Stimulated activated CD8-positive, alpha-beta memory T cell treated with anti-CD3 and anti-CD28 coated beads, Interleukin-4, amount 100 ng/mL, for 48 hours (primary cell): Measurements from ENCODE around the gene HES2.
"Not testable (repeated sequence)": the region's sequence is repeated elsewhere in the genome, so short reads cannot be mapped to it uniquely, and the experiment has no call there.

Experiments used
- DNase-seq: peaks from one replicate; pipeline ENCODE4 v3.0.0-alpha.2; 2020

The HES2 gene

DNA sequence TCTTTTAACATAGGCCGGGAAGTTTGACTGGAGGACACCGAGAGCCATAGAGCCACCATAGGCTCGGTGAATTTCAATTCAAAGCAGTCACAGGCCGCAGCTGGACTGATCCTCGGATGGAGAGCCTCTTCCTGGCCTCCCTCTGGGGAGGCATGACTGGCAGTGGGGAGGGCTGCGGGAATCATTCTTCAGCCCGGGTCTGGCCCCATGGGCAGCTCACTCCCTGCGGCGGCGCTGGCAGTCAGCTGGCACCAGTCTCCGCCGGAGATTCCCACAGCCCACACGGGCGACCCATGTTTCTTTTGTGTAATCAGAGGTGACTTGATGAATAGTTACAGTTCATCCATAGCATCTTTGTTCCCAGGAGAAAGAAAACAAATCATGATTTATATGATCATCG lies 15.4 kb upstream of the HES2 start:
- no peak for DNase-seq

DNA sequence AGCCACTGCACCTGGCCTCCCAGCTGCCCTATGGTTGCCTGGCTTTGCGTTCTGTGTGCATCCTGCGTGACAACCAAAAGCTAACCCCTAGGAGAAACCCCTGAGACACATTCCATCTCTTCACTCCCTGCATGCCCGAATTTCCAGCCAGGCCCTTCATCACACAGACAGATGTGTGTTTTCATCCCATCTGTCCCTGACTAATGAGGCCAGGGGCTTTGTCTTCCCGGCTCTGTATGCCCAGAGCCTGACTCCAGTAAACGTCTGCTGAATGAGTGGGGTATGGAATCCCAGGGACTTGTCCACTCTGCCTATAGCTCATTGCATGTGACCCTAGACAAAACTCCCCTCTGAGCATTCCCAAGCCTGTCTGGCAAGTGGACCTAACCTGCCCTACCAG lies 14.5 kb upstream of the HES2 start:
- DNase-seq, result no peak

DNA sequence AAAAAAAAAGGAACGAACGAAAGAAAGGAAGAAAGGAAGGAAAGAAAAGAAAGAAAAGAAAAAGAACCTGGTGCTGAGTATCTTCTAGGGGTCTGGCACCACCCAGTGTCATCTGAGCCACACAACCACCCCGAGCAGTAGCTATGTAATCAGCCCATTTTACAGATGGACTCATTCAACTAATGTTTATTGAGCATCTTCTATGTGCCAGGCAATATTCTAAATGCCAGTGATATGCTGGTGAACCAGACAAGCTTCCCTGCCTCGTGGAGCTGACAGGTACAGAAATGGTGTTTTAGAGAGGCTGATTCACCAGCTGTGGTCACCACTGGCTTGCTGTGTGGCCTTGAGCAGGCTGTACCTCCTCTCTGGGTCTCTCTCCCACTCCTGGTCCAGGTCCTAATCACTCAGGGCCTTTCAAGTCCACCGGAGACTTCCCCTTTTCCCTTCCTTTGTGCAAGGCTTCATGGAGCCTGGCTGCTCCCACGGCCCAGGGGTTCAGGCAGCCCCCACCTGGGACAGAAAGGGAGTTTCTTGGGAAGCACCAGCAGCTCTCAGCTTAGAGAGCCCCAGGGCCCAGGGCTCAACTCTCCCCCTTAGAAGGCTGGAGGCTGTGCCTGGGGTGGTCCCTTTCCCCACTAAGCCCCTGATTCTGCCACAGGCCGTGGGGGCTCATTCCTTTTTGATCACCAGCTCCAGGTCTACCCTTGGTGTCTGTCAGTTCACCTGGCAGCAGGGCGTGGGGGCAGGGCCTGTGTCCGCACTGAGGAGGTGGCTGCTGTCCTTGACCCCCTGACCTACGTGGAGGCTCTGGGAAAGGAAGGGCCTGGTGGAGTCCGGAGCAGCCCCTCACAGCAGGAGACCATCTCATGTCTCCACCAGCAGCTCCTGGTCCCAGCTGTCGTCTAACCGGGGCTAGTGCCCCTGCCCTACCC lies 12.2 kb upstream of the HES2 start:
- DNase-seq, result not testable (repeated sequence)

DNA sequence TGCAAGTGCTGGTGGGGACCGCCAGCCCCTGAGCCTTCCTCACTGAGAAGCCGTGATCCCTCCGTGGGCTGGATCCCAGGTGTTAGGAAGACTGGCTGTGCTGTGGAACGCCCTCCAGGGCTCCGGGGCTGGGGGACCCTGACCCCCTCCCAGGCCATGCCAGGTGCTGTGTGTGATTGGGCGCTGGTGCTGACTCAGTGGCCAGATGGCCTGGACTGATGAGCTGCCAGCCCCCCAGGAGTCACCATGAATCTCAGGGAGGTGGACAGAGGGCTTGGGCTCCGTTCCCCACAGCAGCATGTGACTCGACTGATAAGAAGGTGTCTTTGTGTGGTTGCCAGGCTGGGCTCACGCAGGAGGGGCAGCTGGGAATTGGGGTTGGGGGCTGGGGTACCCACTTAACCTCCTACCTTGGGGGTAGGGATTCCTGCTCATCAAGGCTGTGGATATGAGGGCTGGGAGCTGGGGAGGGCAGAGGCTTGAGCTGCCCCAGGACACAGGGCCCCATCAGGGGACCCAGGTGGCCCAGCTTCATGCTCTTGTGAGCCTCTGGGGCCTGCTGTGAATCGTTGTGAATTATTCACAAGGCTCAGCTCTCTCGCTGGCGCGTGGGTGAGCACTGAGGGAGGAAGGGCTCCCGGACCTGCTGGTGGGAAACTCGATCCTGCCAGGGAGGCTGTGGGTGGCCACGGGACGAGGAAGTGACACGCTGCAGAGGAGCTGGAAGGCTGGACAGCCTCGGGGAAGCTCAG lies 10.1 kb upstream of the HES2 start:
- not testable (repeated sequence) for DNase-seq

DNA sequence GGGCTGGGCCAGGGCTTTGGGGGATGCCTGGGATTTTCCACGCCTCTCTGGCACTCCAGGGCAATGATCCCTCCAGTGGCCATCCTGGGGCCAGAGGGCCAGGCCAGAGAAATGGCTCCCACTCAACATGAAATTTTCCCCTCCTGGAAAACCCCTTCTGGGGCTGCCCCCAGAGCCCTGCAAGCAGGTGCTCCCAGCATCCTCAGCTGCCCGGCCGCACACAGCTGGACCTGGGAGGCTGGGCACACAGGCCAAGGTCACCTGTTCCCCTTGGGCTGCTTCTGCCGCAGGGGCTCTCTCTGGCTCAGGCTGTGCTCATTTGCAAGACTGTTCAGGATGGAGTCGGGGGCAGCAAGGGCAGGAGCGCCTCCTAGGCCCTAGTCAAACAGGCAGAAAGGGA lies 8.7 kb upstream of the HES2 start:
- not testable (repeated sequence) for DNase-seq

DNA sequence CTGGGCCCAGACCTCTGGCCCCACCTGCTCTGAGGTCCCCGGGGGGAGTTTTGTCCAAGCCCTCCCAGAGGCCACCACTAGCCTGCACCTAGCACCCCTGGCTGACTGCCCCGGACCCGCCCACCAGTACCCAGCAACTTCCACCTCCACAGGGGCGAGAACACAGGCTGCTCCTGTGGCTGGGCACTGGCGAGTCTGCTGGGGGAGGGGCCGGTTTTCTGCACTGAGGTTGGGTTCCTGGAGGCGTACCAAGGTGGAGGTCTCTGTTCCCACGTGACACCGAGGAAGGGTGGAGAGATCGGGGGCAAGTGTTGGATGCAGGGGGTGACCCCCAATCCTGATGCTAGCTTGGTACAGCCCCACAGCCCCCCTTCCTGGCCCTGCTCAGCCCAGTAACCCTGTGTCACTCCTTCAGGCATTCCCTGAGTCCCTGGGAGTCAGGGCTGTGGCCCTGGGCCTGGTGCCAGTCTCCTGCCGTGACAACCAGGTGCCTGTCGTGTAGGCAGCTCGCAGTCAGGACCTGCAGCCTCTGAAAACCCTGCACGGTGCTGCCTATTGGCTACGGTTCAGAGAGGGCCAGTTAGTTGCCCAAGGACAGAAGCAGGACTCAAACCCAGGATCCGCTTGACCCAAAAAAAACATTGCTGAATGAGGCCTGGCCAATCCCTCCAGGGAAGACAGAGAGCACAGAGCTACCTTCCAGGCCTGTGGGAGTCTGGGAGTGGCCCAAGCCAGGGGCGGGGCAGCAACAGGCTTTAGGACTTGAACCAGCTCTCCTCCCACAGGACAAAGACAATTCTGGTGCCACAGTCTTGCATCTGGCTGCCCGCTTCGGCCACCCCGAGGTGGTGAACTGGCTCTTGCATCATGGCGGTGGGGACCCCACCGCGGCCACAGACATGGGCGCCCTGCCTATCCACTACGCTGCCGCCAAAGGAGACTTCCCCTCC lies 8.0 kb upstream of the HES2 start:
- DNase-seq, result no peak

DNA sequence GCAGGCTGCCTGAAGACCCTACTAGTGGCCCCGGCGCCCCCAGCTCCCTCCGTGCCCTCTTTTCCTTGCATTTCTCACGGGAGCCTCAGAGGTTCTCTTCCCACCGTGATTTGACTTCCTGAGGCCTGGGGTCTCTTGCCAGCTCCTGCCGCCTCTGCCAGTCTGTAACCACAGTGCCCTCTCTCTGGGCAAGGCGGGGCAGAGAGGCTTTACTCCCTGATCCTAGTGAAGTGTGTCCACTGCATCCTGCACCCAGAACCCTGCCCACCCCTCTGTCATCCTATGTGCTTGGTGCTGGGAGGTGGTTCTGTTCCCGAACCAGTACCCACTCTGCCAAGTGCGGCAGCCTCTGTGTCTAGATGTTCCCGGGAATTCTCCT lies 7.2 kb upstream of the HES2 start:
- no peak for DNase-seq

DNA sequence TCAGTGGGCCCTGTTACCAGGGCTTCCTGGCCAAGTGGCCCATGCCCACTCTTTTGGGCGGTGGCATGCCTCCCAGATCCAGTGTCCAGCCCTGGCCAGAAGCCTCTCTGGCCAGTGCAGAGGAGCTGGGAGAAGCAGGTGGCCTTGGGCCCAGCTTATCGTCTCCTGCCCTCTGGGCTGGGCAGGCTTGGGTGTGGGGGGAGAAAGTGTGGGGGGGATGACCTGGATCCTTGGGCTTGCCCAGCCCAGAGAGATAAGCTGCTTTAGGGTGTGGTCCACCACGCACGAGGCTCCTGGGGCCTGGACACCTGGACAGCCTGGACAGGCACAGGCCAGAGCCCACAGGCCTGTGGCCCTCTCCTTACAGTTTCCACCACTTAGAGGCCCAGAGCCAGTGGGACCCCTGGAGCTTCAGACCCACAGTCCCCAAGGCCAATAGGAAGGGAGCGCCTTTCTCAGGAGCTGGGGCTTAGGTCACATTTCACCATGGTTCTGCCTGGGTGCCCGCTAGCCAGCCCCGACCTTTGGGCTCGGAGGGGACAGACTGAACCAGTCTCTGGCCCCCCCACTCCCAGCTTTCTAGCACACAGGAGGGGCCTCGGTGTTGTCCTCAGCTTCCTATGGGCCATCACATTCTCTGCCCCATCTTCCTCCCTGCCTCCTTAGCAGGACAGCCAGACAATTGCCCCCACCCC lies 6.7 kb upstream of the HES2 start:
- no peak for DNase-seq

DNA sequence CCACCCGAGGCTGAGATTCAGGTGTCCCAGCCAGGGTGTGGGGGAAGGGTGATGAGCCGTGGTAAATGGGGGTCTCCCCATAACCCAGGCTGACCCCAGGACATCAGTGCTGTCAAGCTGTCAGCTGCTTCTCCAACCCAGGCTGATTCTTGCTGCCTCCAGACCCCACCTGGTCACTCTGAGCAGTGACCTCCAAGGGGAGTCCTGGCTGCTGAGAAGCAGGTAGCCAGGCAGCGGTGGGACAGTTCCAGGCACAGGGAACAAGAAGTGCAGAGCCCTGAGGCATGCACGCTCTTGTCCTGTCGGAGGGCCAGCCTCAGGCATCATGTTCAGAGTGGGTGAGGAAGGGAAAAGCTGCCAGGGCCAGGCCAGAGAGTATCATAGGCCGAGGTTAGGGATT lies 5.9 kb upstream of the HES2 start:
- DNase-seq, result no peak

DNA sequence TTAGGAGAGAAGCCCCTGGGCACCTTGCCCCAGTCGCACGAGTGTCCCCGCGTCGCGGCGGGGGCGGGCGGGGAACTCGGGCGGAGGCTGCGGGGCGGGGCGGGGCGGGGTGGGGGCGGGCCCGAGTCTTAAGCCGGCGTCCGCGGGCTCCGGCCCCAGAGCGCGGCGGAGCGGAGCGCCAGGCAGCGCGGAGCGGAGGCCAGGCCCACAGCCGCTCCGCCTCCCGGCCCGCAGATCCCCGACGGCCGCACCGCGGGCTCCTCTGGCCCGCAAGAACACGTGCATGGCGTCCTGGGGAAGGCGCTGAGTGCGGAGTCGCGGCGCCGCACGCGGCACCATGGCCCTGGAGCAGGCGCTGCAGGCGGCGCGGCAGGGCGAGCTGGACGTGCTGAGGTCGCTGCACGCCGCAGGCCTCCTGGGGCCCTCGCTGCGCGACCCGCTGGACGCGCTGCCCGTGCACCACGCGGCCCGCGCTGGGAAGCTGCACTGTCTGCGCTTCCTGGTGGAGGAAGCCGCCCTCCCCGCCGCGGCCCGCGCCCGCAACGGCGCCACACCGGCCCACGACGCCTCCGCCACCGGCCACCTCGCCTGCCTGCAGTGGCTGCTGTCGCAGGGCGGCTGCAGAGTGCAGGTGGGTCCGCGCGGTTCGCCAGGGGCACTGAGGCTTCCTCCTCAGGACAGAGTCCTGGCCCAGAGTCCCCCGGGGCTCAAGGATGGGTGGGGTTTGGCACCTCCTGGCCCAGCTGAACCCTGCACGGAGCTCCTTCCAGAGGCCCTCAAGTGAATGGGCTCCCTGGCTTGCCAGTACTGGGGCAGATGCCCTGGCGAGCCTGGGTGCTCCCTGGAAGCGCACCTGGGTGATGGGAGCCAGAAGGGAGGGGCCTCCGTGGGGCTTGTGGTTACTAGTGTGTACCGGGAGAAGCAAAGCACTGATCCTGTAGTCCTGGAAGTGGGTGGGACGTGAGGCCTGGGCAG lies 5.2 kb upstream of the HES2 start, which contains the start of gene ESPN:
TSS of gene ESPN (plus strand) at position 158 of the 975 bp plus-strand sequence. CDS start at position 338, 180 bp downstream.
- DNase-seq, result no peak

DNA sequence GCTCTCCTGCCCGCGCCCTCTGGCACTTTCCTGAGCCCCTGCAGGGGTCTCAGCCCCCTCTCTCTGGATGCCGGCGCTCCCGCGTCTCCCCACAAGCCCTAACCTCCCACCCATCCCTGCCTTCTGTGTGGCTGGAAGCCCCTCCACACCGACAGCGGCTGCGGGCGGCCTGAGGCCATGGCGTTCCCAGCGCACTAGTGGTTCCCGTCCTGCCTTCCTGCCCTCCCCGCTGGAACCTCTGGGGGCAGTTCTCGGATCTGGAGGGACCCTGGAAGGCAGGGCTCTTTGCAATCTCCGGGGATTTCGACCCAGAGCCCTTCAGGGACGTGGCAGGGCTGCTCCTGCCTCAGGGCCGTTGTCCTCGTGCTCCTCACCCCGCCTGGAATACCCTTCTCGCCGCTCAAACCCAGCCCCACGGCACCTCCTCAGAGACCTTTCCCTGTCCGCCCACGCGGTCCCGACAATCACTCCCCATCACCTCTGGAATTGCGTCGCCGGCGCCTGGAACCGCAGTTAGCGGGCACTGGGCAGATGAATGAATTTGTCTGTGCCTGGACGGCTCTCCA lies 4.4 kb upstream of the HES2 start:
- no peak for DNase-seq

DNA sequence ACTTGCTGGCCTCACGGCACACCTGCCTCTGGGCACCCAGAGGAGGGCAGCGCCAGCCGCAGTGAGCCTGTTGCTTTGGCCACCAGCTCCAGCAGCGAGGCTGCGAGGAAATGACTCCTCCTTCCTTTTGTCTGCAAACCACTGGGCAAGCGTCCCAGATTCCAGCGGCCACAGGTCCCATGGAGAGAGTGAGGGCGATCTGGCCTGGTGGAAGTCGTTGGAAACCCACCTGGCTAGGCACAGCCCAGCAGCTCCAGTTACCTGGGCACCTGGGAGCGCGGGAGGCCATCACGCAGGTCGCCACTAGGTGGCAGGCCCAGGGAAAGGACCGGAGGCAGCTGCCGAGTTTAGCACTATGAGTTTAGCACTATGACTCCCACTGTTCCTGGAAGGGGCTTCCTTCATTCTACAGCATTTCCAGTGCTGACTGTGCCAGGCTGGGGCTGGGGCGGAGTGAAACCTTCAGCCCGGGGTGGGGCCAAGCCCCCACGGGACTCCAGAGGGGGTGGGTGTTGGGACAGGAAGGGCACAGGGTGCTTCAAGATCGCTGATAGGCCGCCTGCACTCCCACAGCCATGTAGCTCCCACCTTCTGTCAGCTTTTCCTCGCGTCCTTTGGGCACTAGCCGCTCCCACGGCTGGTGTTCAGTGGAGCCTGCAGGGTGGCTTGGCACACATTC lies 3.7 kb upstream of the HES2 start:
- DNase-seq, result peak; percentile 83

DNA sequence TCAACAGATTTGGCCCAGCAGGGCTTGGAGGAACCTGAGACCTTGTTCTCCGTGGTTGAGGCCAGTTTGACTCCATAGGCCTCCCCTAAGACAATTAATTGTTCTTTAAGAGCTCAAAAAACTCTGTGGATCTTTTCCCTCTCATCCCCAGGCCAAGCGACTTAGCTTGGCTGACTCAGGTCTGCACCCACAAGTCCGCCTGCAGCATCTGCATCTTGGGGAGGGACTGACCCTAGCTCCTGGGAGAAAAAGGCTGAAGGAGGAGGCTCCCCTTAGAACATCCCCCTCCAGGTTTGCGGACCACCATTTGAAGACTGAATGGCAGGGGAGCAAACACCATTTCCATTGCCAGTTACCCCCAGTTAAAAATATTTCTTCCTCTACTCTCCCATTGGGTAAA lies 1.5 kb upstream of the HES2 start:
- no peak for DNase-seq

DNA sequence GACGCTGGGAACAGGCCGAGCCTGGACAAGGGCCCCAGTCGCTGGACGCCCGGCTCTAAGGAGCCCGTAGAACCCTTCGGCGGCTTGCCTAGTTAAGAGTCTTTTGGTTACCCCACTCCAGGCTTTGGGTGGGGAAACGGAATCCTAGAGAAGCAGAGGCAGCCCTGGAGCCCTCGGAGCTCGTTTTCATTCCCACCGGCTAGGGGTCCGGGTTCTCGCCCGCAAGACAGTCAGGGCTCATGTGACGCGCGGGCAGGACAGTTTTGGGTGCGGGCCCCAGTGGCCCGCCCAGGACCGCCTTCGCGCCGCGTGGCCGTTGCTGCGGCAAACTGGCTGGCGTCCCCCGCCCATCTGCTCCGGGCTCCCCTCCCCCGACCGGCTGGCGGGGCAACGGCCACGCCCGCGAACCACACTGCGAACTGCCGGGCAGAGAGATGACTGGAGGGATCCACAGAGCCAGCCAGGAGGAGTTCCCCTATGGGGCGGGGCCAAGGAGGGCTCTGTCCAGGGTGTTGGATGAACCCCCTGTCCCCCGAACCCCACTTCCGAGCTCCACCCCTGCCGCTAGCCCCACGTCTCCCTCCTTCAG lies 829 bp upstream of the HES2 start:
- peak; percentile 35 for DNase-seq

DNA sequence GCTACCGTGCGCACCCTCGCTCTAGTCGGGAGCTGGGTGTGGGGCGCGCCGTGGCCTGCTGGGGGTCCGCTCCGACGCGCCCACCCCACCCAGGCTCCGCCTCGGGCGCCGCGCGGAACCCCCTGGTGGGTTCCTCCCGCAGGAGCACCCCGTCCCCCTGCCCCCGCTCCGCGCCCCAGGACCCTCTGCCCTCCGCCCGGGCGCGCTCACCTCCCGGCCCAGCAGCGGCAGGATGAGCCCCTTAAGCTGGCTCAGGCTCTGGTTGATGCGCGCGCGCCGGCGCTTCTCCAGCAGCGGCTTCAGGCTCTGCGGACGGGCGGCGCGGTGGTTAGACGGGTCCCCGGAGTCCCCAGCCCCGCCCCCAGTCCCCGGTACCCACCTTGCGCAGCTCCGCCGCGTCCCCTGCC lies 319 bp downstream of the HES2 start:
- no peak for DNase-seq

DNA sequence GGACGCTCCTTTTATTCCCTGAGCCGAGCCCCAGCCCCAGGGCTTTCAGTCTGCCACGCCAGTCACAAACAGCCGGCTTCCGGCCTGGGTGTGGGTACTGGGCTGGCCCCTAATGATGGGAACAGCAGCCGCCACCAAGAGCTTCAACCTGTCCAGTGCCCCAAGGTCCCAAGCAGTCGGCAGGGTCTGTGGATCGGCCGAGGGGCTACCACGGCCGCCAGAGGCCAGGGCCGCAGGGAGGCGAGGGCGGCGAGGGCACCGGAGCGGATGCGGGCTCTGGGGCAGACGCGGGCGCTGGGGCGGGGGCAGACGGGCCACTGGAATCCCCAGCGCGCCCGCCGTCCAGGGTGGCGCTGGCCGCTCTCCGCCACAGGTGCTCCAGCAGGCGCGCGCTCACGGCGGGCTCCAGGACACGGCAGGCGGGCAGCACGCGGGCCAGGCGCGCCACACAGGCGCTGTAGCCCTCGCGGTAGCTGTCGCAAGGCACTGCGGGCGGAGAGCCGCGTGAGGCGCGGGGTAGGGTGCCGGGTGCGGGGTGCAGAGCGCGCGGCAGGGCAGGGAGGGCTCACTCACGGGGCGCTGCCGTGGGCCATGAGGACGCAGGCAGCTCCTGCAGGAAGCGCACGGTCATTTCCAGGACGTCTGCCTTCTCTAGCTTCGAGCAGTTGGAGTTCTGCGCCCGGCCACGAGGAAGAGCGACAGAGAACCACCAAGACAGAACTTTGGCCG lies 887 bp downstream of the HES2 start:
- DNase-seq, result no peak

DNA sequence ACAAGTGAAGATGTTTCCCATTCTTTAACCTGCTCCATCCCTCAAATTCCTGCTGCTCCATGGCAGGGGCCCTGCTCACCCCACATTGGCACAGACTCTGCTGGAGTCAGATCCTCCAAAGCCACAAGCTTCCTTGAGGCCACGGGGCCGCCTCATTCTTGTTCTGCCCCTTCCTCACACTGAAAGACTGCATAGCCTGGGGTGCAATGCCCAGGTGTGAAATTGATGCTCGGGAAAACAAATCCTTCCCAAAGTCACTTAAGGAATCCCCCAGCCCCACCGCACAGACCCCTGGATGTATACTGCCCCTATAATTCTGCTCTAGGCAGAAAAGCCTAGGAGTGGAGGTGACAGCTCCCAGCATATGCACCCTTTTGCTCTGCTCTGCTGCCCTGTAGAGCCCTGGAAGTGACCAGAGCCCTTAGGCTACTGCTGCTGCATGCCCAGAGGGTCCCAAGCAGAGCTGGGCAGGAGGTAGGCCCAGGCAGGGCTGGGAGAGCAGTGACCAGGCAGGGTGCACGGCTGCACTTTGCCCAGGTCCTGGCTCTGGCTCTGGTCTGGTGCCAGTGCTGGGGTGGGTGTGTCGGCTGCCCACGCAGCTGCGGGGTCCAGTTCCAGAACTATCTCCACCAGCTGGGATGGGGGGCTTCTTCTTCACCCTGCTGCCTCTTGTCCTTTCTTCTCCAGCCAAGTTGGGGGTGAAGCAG lies 1.6 kb downstream of the HES2 start:
- no peak for DNase-seq

DNA sequence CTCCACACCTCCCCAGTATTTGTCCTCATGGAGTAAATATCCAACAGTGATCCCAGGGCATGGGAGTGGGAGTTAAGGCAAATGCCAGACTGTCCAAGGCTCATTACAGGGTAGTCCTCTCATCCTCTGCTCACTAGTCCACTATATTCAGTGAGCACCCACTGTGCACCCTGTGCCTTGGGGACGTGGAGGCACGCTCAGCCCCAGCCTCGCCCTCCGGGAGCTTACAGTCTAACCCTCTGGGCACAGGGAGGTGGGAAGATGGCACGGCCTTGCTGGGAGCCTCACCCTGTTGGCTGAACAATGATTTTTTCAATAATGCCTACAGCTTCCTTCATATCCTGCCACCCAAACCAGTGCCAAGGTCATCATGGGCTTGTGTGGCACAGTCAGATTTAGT lies 2.8 kb downstream of the HES2 start:
- no peak for DNase-seq
